ENCODE results near the gene CSGALNACT2.

CSGALNACT2 gene

DNA sequence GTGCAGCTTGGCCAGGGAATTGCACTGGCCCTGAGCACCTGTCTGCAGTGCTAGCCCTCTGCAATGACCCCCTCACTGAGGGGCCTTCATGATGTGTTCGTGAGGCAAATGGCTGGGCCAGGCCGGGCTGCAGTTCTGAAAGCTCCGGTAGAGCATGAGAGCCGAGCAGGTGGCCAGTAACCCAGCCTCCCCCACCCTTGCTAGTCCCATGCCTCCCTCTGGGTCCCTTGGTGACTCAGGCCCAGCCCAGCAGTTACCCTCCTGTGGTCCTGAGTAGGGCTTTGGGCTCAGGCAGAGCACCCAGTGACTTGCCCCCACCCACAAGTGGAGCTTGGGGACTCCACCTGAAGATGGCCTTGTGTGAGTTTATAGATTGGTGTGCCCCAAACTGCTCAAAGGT, 16.1 kb upstream of the CSGALNACT2 start:
- in situ Hi-C loops (cut with MboI; ENCODE audit: low sequenced_read_pairs), result loop anchor here (25.0 kb wide), 1 partner anchor 485 kb away; the partner anchor contains the start of gene ZNF33B

DNA sequence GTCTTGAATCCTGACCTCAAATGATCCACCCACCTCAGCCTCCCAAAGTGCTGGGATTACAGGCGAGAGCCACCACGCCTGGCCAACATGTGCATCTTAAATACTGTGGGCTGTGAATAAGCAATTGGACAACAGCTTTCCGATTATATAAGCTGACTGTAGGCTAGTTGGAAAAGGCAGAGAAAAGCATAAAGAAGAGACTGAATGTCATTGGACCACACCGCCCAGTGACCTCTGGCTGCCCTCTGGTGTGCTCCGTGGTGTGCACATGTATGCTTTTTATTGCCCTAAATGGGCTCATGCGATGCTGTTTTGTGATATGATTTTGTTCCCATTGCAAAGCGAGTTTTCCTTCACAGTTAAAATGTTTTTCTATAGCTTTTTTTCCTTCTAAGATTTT, 15.4 kb upstream of the CSGALNACT2 start:
- in situ Hi-C loops (cut with MboI; ENCODE audit: low sequenced_read_pairs), result loop anchor here (25.0 kb wide), 1 partner anchor 486 kb away; the partner anchor contains the start of gene ZNF33B

DNA sequence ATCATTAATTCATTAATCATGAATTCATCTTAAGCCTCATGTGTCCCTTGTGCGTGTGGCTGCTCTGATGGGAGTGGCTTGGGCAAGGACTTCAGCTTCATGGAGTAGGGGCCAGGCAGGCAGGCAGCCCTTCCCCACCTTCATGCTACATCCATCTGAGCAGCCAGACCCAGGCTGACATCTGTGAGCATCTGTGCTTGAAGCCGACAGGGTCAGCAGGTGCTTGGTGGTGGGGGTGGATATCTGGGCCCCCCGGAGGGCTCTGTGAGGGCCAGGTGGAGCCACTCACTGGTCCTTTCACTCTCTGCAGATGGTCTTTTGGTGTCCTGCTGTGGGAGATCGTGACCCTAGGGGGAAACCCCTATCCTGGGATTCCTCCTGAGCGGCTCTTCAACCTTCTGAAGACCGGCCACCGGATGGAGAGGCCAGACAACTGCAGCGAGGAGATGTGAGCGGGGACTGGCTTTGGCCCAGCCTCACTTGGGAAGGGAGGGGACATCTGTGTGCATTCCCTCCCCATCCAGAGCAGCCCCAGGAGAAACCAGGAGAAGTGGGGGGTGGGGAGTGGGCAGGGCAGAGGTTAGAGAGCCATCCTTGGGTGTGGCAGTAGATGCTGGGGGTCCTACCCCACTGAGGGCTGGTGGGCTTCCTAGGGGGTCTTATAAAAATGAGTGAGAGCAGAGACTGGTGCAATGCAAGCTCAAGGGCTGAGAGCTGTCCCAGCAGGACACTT, 14.7 kb upstream of the CSGALNACT2 start:
- in situ Hi-C loops (cut with MboI; ENCODE audit: low sequenced_read_pairs), result loop anchor here (25.0 kb wide), 1 partner anchor 486 kb away; the partner anchor contains the start of gene ZNF33B

- in situ Hi-C loops (cut with MboI; ENCODE audit: low sequenced_read_pairs), result loop anchor here (25.0 kb wide), 1 partner anchor 487 kb away; the partner anchor contains the start of gene ZNF33B
These were observed 14.1 kb upstream of the CSGALNACT2 start for GRCh38 chr10:43124094-43124521.

DNA sequence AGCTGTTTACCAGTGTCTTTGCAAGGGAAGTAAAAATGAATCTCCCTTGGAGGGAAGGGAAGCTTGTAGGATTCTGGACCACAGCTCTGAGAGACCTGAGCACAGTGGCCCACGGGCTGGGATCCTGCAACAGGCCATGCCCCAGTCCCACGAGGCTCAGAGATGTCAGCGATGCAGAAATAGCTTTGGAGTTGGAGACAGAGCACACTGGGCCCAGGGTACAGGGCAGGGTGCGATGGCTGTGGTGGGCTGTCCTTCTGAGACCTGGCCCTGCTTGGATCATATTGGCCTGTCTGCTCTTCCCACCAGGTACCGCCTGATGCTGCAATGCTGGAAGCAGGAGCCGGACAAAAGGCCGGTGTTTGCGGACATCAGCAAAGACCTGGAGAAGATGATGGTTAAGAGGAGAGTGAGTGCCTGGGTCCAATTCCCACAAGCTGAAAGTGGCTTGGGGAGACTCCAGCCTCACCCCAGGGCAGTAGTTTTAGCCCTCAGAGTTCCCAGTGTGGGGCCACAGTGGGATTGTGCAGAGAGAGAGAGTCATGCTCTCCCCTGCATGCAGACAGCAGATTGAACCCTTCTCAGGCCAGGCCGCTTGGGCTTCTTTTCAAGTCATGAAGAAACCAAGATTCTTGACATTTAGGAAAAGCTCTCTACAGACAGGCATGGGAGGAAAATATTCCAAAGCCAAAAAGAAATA, 13.5 kb upstream of the CSGALNACT2 start:
- in situ Hi-C loops (cut with MboI; ENCODE audit: low sequenced_read_pairs), result loop anchor here (25.0 kb wide), 1 partner anchor 487 kb away; the partner anchor contains the start of gene ZNF33B

DNA sequence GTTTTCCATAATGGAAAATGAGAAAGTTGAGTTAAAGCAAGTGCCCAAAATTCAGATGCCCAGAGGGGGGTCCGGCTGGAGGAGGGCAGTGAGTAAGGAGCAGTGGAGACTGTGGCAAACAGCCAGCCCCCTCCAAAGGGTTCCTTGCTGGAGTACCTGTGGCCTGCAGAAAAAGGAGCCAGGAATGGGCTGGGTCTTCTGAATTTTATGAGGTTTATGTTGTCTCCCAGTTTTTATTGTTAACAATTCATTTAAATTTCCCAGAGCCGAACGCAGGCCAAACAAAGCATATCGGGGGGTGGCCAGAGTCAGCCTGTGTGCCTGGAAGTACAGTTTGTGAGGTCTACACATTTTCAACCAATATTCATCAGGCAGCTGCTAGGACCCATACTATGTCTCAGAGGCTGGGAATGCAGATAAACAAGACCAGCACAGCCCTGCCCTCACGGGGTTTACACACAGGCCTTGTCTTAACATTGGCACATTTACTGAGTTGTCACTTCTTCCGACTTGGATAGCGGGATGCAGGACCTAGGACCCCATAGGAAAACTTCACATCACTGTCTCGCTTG, 12.9 kb upstream of the CSGALNACT2 start:
- in situ Hi-C loops (cut with MboI; ENCODE audit: low sequenced_read_pairs), result no loop called here

DNA sequence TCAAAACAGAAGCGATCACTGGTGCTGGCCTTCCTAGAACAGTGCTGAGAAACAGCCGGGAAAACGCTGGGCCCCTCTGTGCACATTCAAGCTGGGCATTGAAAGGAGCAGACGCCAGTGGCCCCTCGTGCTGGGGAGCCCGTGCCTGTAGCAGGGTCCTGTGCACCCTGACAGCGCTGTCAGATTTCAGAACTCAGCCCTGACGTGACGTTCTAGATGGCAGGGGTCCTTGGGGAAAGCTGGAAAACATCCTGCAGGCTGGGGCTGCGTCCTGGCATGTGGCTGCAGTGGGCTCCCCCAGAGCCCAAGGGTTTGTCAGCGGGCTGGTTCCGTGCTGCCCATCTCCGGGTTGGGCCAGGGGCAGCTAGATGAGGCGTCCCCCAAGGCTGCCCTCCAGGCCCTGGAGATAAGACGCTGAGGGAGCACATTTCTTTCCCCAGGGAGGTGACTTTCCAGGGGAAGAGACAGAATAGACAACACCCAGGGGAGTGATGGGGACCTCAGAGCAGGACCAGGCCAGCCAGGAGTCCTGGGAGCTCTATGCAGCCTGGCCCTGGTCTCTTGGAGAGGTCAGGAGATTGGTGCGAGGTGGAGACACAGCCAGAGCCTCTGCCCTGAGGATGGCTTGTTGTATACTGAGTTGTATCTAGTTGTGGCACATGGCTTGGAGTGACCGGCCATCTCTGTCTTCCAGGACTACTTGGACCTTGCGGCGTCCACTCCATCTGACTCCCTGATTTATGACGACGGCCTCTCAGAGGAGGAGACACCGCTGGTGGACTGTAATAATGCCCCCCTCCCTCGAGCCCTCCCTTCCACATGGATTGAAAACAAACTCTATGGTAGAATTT, 12.1 kb upstream of the CSGALNACT2 start:
- in situ Hi-C loops (cut with MboI; ENCODE audit: low sequenced_read_pairs), result no loop called here

DNA sequence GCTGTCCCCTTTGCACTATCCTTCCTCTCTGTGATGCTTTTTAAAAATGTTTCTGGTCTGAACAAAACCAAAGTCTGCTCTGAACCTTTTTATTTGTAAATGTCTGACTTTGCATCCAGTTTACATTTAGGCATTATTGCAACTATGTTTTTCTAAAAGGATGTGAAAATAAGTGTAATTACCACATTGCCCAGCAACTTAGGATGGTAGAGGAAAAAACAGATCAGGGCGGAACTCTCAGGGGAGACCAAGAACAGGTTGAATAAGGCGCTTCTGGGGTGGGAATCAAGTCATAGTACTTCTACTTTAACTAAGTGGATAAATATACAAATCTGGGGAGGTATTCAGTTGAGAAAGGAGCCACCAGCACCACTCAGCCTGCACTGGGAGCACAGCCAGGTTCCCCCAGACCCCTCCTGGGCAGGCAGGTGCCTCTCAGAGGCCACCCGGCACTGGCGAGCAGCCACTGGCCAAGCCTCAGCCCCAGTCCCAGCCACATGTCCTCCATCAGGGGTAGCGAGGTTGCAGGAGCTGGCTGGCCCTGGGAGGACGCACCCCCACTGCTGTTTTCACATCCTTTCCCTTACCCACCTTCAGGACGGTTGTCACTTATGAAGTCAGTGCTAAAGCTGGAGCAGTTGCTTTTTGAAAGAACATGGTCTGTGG, 11.4 kb upstream of the CSGALNACT2 start:
- in situ Hi-C loops (cut with MboI; ENCODE audit: low sequenced_read_pairs), result no loop called here

- in situ Hi-C loops (cut with MboI; ENCODE audit: low sequenced_read_pairs), result no loop called here
These were observed 10.8 kb upstream of the CSGALNACT2 start for GRCh38 chr10:43127442-43127841.

GRCh38 chr10:43128331-43128730, 9.9 kb upstream of the CSGALNACT2 start:
- in situ Hi-C loops (cut with MboI; ENCODE audit: low sequenced_read_pairs), result no loop called here

DNA sequence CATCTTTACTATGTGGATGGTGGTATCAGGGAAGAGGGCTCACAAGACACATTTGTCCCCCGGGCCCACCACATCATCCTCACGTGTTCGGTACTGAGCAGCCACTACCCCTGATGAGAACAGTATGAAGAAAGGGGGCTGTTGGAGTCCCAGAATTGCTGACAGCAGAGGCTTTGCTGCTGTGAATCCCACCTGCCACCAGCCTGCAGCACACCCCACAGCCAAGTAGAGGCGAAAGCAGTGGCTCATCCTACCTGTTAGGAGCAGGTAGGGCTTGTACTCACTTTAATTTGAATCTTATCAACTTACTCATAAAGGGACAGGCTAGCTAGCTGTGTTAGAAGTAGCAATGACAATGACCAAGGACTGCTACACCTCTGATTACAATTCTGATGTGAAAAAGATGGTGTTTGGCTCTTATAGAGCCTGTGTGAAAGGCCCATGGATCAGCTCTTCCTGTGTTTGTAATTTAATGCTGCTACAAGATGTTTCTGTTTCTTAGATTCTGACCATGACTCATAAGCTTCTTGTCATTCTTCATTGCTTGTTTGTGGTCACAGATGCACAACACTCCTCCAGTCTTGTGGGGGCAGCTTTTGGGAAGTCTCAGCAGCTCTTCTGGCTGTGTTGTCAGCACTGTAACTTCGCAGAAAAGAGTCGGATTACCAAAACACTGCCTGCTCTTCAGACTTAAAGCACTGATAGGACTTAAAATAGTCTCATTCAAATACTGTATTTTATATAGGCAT, 9.1 kb upstream of the CSGALNACT2 start:
- in situ Hi-C loops (cut with MboI; ENCODE audit: low sequenced_read_pairs), result no loop called here

DNA sequence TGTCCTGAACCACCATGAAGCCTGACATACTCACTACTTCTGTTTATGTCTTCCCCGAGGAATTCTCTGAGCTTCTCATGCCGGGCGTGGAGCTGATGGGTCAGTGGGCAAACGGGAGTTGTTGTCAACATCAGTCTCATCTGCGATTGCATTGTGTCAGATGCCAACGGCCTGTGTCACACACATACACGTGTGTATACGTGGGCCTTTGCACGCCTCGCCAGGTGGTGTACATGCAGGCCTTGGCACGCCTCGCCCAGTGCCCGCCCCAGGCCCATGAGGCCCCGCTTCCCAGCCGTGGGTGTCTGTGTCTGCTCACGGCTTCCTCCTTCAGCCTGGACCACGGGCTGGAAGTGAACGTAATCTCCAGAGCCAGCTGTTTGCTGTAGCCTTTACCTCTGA, 7.5 kb upstream of the CSGALNACT2 start:
- in situ Hi-C loops (cut with MboI; ENCODE audit: low sequenced_read_pairs), result no loop called here

DNA sequence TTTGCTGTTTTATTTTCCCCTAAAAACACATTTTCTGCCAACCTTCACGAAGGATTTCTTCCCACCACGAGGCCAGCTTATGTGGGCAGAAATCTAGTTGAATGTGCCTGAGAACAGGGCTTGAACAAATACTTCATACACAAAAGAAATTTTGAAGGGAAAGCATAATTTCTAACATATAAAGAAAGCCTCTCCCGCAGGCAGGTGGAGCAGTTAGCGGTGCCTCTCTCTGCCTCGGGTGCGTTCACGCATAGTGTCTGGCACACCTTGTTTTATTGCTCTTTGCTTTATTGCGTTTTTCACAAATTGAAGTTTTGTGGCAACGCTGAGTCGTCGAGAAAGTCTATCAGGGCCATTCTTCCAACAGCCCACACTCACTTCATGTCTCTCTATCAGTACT, 7.0 kb upstream of the CSGALNACT2 start:
- in situ Hi-C loops (cut with MboI; ENCODE audit: low sequenced_read_pairs), result no loop called here

GRCh38 chr10:43131906-43132305, 6.3 kb upstream of the CSGALNACT2 start:
- in situ Hi-C loops (cut with MboI; ENCODE audit: low sequenced_read_pairs), result no loop called here

DNA sequence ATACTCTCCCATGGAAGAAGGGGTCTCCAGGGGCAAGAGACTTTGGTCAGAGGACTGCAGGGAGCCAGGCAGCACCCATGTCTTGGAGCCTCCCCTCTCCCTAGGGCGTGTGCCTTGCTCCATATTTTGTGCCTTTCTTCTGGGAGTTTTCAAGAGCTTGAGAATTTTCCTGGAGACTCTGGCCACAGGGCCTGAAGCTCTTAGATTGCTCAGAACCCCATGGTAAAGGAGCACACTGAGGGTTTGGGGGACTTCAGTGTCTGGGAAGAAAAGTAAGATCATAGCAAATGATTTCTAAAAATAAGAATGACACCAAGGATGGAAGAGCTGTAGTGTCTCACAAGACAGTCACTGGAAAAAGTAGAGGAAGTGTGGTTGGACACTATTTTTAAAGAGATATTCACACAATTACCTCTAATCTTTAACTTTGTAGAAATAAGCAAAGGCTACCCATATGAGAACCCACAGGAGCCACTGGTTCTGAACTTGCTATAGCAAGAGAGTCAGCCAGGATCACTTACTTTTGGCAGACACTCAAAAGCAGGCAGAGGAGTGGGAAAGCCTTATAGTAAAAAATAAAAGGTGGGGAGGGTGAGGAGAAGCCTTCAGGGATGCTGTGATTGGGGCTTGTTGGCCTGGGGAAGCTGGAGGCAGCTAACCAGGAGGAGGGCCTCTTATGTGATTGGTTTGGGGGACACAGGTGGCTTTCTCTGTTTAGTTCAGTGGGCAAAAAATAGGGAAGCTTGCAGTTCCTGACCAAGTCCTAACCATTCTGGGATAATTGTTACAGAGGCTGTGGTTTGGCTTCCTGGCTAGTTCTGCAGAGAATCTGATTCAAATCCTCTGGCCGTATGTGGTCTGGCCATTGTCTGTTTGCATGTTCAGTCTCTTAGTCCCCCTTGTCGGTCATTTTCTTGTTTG, 5.1 kb upstream of the CSGALNACT2 start:
- in situ Hi-C loops (cut with MboI; ENCODE audit: low sequenced_read_pairs), result no loop called here

- in situ Hi-C loops (cut with MboI; ENCODE audit: low sequenced_read_pairs), result no loop called here
These were observed 3.9 kb upstream of the CSGALNACT2 start for GRCh38 chr10:43134126-43134905.

- in situ Hi-C loops (cut with MboI; ENCODE audit: low sequenced_read_pairs), result no loop called here
These were observed 3.2 kb upstream of the CSGALNACT2 start for GRCh38 chr10:43135064-43135463.

- in situ Hi-C loops (cut with MboI; ENCODE audit: low sequenced_read_pairs), result no loop called here
These were observed 2.6 kb upstream of the CSGALNACT2 start for GRCh38 chr10:43135656-43136055.
